ENCODE data around the gene MYL4.
A peak's percentile ranks its signal among the peaks of the same experiment; 100 is the strongest.
"Not testable (repeated sequence)": the region's sequence is repeated elsewhere in the genome, so short reads cannot be mapped to it uniquely, and the experiment has no call there.

MYL4 gene

GRCh38 chr17:47208744-47209488 lies at the start of gene MYL4:
TSS of gene MYL4 (plus strand) at chr17:47209348. CDS start at chr17:47209423, 75 bp downstream.
- DNase-seq (ENCODE audit: insufficient read length, low spot score) (peak; percentile 39), FAIRE-seq (no peak)
- no peak for TF ChIP-seq CTCF (IDR thresholded peaks at IDR 0.05; ENCODE audit: insufficient read depth, missing control alignments)

- FAIRE-seq (no peak), DNase-seq (ENCODE audit: insufficient read length, low spot score) (no peak)
- no peak for TF ChIP-seq CTCF (IDR thresholded peaks at IDR 0.05; ENCODE audit: insufficient read depth, missing control alignments)
Observed at GRCh38 chr17:47162013-47162622, 47.0 kb upstream of the MYL4 start.

GRCh38 chr17:47164263-47164662 lies 44.9 kb upstream of the MYL4 start:
- FAIRE-seq (no peak), DNase-seq (ENCODE audit: insufficient read length, low spot score) (no peak)
- no peak for TF ChIP-seq CTCF (IDR thresholded peaks at IDR 0.05; ENCODE audit: insufficient read depth, missing control alignments)

GRCh38 chr17:47165137-47165536 lies 44.0 kb upstream of the MYL4 start:
- TF ChIP-seq CTCF (IDR thresholded peaks at IDR 0.05; ENCODE audit: insufficient read depth, missing control alignments) = no peak
- FAIRE-seq (no peak), DNase-seq (ENCODE audit: insufficient read length, low spot score) (no peak)

GRCh38 chr17:47166854-47167253 lies 42.3 kb upstream of the MYL4 start:
- not testable (repeated sequence) for DNase-seq (ENCODE audit: insufficient read length, low spot score); FAIRE-seq

GRCh38 chr17:47168896-47169295 lies 40.3 kb upstream of the MYL4 start:
- DNase-seq (ENCODE audit: insufficient read length, low spot score); FAIRE-seq: not testable (repeated sequence)

GRCh38 chr17:47170710-47171109 lies 38.4 kb upstream of the MYL4 start:
- no peak for FAIRE-seq
- no peak for DNase-seq (ENCODE audit: insufficient read length, low spot score)
- TF ChIP-seq CTCF (IDR thresholded peaks at IDR 0.05; ENCODE audit: insufficient read depth, missing control alignments) = no peak

- no peak for DNase-seq (ENCODE audit: insufficient read length, low spot score)
- FAIRE-seq = no peak
Observed at GRCh38 chr17:47172696-47173565, 36.2 kb upstream of the MYL4 start.

GRCh38 chr17:47174823-47175222 lies 34.3 kb upstream of the MYL4 start:
- FAIRE-seq; DNase-seq (ENCODE audit: insufficient read length, low spot score): not testable (repeated sequence)

More at GRCh38 chr17:47172696-47173565, 36.2 kb upstream of the MYL4 start:
- no peak for TF ChIP-seq CTCF (IDR thresholded peaks at IDR 0.05; ENCODE audit: insufficient read depth, missing control alignments)

Measured in D721Med (cell line).